ENCODE results near the gene SDK1.

Gene SDK1

GRCh38 chr7:4150731-4151130, 849.7 kb downstream of the SDK1 start:
- H3K4me3 ChIP-seq (ENCODE audit: low read depth, low read length), result no peak overlapping the region
- DNase-seq (ENCODE audit: low read depth), result no peak
- TF ChIP-seq, protein P1, sequence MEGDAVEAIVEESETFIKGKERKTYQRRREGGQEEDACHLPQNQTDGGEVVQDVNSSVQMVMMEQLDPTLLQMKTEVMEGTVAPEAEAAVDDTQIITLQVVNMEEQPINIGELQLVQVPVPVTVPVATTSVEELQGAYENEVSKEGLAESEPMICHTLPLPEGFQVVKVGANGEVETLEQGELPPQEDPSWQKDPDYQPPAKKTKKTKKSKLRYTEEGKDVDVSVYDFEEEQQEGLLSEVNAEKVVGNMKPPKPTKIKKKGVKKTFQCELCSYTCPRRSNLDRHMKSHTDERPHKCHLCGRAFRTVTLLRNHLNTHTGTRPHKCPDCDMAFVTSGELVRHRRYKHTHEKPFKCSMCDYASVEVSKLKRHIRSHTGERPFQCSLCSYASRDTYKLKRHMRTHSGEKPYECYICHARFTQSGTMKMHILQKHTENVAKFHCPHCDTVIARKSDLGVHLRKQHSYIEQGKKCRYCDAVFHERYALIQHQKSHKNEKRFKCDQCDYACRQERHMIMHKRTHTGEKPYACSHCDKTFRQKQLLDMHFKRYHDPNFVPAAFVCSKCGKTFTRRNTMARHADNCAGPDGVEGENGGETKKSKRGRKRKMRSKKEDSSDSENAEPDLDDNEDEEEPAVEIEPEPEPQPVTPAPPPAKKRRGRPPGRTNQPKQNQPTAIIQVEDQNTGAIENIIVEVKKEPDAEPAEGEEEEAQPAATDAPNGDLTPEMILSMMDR (conservative IDR thresholded peaks at IDR 0.05; ENCODE audit: low read depth, low read length), result no peak

- TF ChIP-seq, protein P1 (conservative IDR thresholded peaks at IDR 0.05; ENCODE audit: low read depth, low read length), result no peak
These were observed 850.5 kb downstream of the SDK1 start for GRCh38 chr7:4151524-4151923.

GRCh38 chr7:4151926-4152549, 851.0 kb downstream of the SDK1 start:
- H3K4me3 ChIP-seq (ENCODE audit: low read depth, low read length), result no peak overlapping the region
- DNase-seq (ENCODE audit: low read depth), result no peak
- TF ChIP-seq, protein P1 (conservative IDR thresholded peaks at IDR 0.05; ENCODE audit: low read depth, low read length), result no peak

More at GRCh38 chr7:4151524-4151923, 850.5 kb downstream of the SDK1 start:
- H3K4me3 ChIP-seq (ENCODE audit: low read depth, low read length), result no peak overlapping the region
- DNase-seq (ENCODE audit: low read depth), result no peak

DNA sequence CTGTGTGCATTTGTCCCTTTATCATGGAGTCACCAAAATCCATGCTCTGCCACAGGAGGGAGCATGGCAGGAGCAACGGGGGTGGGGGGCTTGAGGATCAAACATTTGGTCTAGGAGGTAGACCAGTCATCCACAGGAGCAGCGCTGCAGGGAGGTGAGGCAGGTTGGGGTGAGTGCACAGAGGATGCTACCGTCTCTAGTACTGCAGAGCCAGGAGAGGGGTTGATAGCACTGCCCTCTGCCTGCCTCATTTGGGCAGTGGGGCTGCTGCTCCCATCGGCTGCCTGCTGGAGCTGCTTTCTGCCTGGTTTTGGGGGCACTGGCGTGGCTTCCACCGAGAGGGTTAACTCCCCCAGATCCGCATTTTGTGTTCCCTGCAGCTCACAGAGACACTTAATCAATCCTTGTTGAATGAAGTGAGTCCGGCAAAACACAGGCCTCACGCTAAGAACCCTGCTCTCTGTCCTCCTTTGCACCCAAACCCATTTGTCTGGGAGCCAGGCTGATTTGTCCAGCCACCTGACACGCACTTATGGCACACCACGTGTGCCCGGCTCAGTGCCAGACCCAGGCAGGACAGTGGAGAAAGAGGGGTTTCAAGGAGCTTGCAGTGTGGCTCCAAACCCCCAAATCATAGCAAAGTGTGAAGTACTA, 854.0 kb downstream of the SDK1 start:
- TF ChIP-seq, protein P1 (conservative IDR thresholded peaks at IDR 0.05; ENCODE audit: low read depth, low read length), result no peak
- no peak for DNase-seq (ENCODE audit: low read depth)
- no peak overlapping the region for H3K4me3 ChIP-seq (ENCODE audit: low read depth, low read length)

- H3K4me3 ChIP-seq (ENCODE audit: low read depth, low read length), result no peak overlapping the region
- TF ChIP-seq, protein P1 (conservative IDR thresholded peaks at IDR 0.05; ENCODE audit: low read depth, low read length), result no peak
- DNase-seq (ENCODE audit: low read depth), result no peak
These were observed 855.1 kb downstream of the SDK1 start for GRCh38 chr7:4156190-4156589.

DNA sequence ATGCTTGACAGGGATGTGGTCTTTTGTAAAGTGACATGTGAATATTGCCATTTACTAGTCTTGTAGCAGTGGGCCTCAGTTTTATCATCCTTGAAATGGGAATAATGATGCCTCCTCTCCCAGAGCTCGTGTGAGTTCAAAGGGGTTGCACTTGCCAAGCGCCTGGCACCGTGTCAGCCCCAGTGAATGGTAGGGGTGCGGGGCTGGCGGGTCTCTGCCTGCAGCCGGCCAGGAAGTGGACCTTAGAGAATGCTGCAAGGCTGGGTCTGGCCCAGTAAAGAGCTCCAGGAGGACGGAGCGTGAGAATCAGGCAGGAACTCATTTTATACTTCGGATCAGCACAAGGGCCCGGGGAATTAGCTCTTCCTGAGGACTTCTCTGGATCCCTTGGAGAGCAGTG, 856.6 kb downstream of the SDK1 start:
- TF ChIP-seq, protein P1 (conservative IDR thresholded peaks at IDR 0.05; ENCODE audit: low read depth, low read length), result no peak
- H3K4me3 ChIP-seq (ENCODE audit: low read depth, low read length), result no peak overlapping the region
- DNase-seq (ENCODE audit: low read depth), result no peak

Measured in choroid plexus epithelial cell (primary cell).